Posterior vena cava (tissue), 2 donors: ENCODE results near the gene ADAMTS12. TPM values are rescaled to one million over a fixed set of nuclear protein-coding genes. Genes with fewer than 3 reads are reported as not detected.

Experiments used
- DNase-seq: peaks from one replicate; pipeline ENCODE4 v3.0.0-alpha.2; 2020; ENCODE audit warnings: low spot score
- intact Hi-C, 2 donors: fragments of 100-400 bp; cut with DNase I; formaldehyde crosslinking; loops; one replicate each; pipeline versions ENCODE4 v1.14.1 to v1.14.2; 2022 to 2023
- total RNA-seq, 2 donors: library from RNA; stranded (reverse); fragmentation: NEBNext Ultra II Directional; extraction: Animal tissue kit (Norgen Biotek cat#: 25700); gene quantifications; one replicate each; pipeline ENCODE4 v1.2.1, GENCODE V29; 2021
- donor health status: DM: yes; HTN: yes; CAD: no.
- donor health status: DM: yes; HTN: yes; CAD: no.

The ADAMTS12 gene
- total RNA-seq, 2 donors from 2014 or later: 5.9 to 7.1 TPM

GRCh38 chr5:33852319-33852718 is 39.5 kb downstream of the ADAMTS12 start:
- intact Hi-C loops: no loop called here
- DNase-seq: no peak

- no peak for DNase-seq
Measured at GRCh38 chr5:33850100-33850594, 41.6 kb downstream of the ADAMTS12 start.

GRCh38 chr5:33848554-33848953 is 43.2 kb downstream of the ADAMTS12 start:
- intact Hi-C loops: no loop called here
- DNase-seq: no peak

More at GRCh38 chr5:33850100-33850594, 41.6 kb downstream of the ADAMTS12 start:
- intact Hi-C loops: no loop called here

- intact Hi-C loops: no loop called here
- no peak for DNase-seq
Measured at GRCh38 chr5:33846851-33847250, 44.9 kb downstream of the ADAMTS12 start.

GRCh38 chr5:33843579-33843978 is 48.2 kb downstream of the ADAMTS12 start:
- intact Hi-C loops: no loop called here
- no peak for DNase-seq

- no peak for DNase-seq
- intact Hi-C loops: no loop called here
Measured at GRCh38 chr5:33842456-33842855, 49.3 kb downstream of the ADAMTS12 start.

- no peak for DNase-seq
- intact Hi-C loops: no loop called here
Measured at GRCh38 chr5:33841891-33842290, 49.9 kb downstream of the ADAMTS12 start.

- intact Hi-C loops: no loop called here
- no peak for DNase-seq
Measured at GRCh38 chr5:33840927-33841547, 50.8 kb downstream of the ADAMTS12 start.

- no peak for DNase-seq
- intact Hi-C loops: no loop called here
Measured at GRCh38 chr5:33837301-33837700, 54.5 kb downstream of the ADAMTS12 start.

GRCh38 chr5:33834334-33834733 is 57.5 kb downstream of the ADAMTS12 start:
- no peak for DNase-seq
- intact Hi-C loops: no loop called here

- intact Hi-C loops: no loop called here
Measured at GRCh38 chr5:33833237-33833575, 58.6 kb downstream of the ADAMTS12 start.

GRCh38 chr5:33832404-33833236 is 59.2 kb downstream of the ADAMTS12 start:
- intact Hi-C loops: no loop called here
- DNase-seq: no peak

More at GRCh38 chr5:33833237-33833575, 58.6 kb downstream of the ADAMTS12 start:
- DNase-seq: no peak

GRCh38 chr5:33831041-33831440 is 60.7 kb downstream of the ADAMTS12 start:
- DNase-seq: no peak
- intact Hi-C loops: no loop called here

- intact Hi-C loops: no loop called here
- DNase-seq: no peak
Measured at GRCh38 chr5:33829430-33829829, 62.4 kb downstream of the ADAMTS12 start.

GRCh38 chr5:33828626-33829308 is 63.0 kb downstream of the ADAMTS12 start:
- intact Hi-C loops: no loop called here
- no peak for DNase-seq

GRCh38 chr5:33827885-33828284 is 63.9 kb downstream of the ADAMTS12 start:
- intact Hi-C loops: no loop called here
- no peak for DNase-seq

- intact Hi-C loops: no loop called here
- no peak for DNase-seq
Measured at GRCh38 chr5:33827018-33827707, 64.6 kb downstream of the ADAMTS12 start.

GRCh38 chr5:33824516-33825195 is 67.1 kb downstream of the ADAMTS12 start:
- DNase-seq: no peak

GRCh38 chr5:33817301-33817700 is 74.5 kb downstream of the ADAMTS12 start:
- DNase-seq: no peak
- intact Hi-C loops: no loop called here

More at GRCh38 chr5:33824516-33825195, 67.1 kb downstream of the ADAMTS12 start:
- intact Hi-C loops: no loop called here
